ENCODE data around the gene ZNF655.
A peak's percentile ranks its signal among the peaks of the same experiment; 100 is the strongest.
"Not testable (repeated sequence)": the region's sequence is repeated elsewhere in the genome, so short reads cannot be mapped to it uniquely, and the experiment has no call there.

Gene ZNF655

GRCh38 chr7:99558306-99559174, at the start of gene ZNF655:
Gene ZNF655 (plus strand): TSS chr7:99558642. CDS start chr7:99560560, 1,918 bp downstream.
- DNase-seq: peak; percentile 82 to 85

- DNase-seq: no peak
Observed at GRCh38 chr7:99514050-99514449, 44.4 kb upstream of the ZNF655 start.

- DNase-seq: no peak
Observed at GRCh38 chr7:99521399-99521798, 37.0 kb upstream of the ZNF655 start.

- DNase-seq: peak; percentile 41 to 49
Observed at GRCh38 chr7:99525713-99526440, 32.6 kb upstream of the ZNF655 start.

GRCh38 chr7:99531354-99531765, 27.1 kb upstream of the ZNF655 start:
- DNase-seq: no peak

GRCh38 chr7:99535667-99536066, 22.8 kb upstream of the ZNF655 start:
- DNase-seq: no peak

GRCh38 chr7:99539213-99539811, 19.1 kb upstream of the ZNF655 start:
- DNase-seq: no peak

GRCh38 chr7:99540542-99540941, 17.9 kb upstream of the ZNF655 start:
- no peak for DNase-seq

- DNase-seq: no peak
Observed at GRCh38 chr7:99541212-99541611, 17.2 kb upstream of the ZNF655 start.

- no peak for DNase-seq
Observed at GRCh38 chr7:99543081-99543671, 15.3 kb upstream of the ZNF655 start.

GRCh38 chr7:99543916-99544315, 14.5 kb upstream of the ZNF655 start:
- DNase-seq: no peak

GRCh38 chr7:99545308-99545707, 13.1 kb upstream of the ZNF655 start:
- DNase-seq: peak in 1 of 2 experiments; percentile 4

GRCh38 chr7:99549545-99549944, 8.9 kb upstream of the ZNF655 start:
- not testable (repeated sequence) for DNase-seq

- no peak for DNase-seq
Observed at GRCh38 chr7:99551334-99551733, 7.1 kb upstream of the ZNF655 start.

GRCh38 chr7:99551767-99552463, 6.5 kb upstream of the ZNF655 start, which contains the start of gene FAM200A:
Gene FAM200A (minus strand): TSS chr7:99552114. CDS start chr7:99548407, 3,707 bp downstream.
- DNase-seq: peak; percentile 89 to 90

- no peak for DNase-seq
Observed at GRCh38 chr7:99553039-99553438, 5.4 kb upstream of the ZNF655 start.

- DNase-seq: no peak
Observed at GRCh38 chr7:99554939-99555338, 3.5 kb upstream of the ZNF655 start.

- DNase-seq: peak in 1 of 2 experiments; percentile 15
Observed at GRCh38 chr7:99557196-99557607, 1.2 kb upstream of the ZNF655 start.

- no peak for DNase-seq
Observed at GRCh38 chr7:99557940-99558305, 519 bp upstream of the ZNF655 start.

- peak in 1 of 2 experiments; percentile 17 for DNase-seq
Observed at GRCh38 chr7:99559175-99559915, 903 bp downstream of the ZNF655 start.

Data from Kasumi-1 (cell line).